Measurements from ENCODE around the gene AKT1S1. TPM values are rescaled to one million over a fixed set of nuclear protein-coding genes. Genes with fewer than 3 reads are reported as not detected.

AKT1S1 gene
- total RNA-seq, result 11.6 and 14.4 TPM in 2 replicates

DNA sequence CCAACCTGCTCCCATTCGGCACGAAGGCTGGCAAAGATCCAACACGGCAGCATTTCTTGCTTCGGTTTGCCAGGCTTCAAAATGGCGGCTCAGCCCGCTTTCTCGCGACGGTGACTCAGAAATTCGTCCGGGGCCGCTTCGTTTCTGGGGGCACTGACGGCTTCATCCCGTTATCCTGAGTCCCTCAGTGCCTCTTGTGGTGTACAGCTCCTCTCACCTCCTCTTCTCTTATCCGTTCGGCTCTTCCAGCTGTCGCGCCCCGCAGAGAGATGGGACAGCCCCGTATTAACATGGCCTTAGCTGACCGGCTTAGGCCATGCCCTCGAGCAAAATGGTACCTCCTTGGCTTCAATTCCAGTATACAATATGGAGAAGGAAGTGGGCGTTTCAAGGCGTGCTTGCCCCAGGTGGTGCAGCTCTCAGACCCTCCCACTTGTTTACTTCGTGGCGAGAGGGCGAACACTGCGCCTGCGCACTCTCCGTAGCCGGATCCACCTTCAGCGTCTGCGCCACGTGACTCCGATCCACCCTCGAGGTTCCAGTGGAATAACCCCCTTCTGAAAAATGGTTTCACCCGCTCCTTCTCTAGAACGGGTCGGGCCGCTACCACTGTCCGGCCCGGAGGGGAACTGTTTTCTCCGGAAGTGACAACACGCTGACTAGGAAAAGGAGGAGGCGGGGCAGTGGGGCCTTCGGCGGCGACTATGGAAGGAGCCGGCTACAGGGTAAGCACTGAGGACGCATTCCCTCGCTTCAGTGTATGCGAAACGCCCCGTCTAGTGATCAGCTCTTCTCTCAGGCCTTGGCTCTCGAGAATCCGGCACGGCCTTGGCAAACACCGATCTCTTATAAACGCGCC, at the start of gene AKT1S1, which contains the start of gene TBC1D17:
AKT1S1 (minus strand) TSS at position 336 of the 859 bp plus-strand sequence. CDS start 4,060 bp downstream, outside the sequence.
TBC1D17 (plus strand) TSS at position 683 of the 859 bp plus-strand sequence; CDS start at position 705, 22 bp downstream.

DNA sequence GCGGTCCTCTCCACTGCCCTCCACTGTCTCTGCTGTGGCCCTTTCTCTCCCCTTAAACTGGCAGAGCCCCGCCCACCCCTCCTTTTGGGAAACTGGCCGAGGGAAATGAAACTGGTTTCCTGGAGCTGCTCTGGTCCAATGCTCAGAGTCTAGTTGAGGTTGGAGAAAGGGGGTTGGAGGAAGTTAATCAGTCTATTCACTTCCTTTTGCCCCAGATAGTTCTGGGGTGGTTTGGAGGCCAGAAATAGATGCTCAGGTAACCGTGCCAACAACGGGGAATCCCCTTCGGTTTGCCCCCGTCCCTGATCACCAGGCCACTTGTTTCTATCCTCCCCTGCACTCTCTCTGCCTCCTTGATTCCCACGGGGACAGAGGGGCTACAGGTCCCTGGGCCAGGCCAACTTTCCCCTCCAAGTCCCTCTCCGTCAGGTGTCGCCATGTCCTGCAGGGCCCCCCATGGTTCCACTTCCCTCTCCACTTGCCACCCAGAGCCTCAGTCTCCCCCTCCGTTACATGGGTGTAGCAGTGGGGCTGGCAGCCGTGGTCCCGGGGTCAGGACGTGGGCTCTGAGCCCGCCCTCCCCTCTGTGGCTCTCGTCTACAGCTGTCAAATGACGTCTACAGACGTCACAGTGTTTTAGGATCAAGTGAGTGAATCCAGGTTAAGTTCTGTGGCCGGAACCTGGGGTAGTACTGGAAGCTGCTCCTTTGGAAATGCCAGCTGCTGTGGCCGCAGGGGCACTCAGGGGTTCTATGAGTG, 19.9 kb upstream of the AKT1S1 start, which contains the start of gene IL4I1:
IL4I1 (minus strand) TSS at position 25 of the 759 bp plus-strand sequence. CDS start 727 bp downstream, outside the sequence.

DNA sequence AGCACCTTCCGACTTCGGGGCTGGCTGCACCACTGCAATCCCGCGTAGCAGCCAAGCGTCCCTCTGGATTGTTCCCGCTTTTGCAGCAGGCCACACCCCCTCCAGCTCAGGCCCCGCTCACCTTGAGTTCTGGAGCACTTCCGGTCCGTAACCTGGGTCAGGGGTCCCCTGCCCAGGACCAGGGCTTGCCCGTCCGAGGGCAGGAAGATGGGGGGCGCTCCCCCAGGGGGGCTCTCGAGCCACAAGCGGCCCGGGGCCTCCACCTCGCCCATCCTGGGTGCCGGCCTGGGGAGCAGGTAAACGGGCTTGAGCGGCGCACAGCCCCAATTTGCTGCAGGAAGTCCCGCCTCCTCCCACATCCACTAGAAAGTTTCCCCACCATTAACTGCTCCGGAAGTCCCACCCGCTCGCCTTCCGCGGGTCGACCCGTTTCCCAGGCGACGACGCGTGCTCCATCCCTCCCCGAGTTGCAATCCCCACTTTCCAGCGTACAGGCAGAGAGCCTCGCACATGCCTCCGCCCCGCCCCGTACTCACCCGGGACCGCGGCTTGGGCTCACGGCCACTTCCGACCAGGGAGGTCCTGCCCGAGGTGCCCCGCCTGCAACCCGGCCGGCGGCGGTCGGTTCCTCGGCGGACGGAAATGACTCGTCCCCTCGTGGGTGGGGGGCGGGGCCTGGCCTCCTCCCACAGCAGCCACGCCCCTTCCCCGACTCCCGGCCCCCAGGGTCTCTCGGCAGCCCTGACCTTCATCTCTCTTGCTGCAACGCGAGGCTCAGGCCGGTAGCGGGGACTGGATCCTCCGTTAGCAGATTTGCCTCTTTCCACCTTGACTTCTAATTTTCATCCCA, 10.0 kb downstream of the AKT1S1 start, which contains the start of gene PNKP:
PNKP (minus strand) TSS at position 644 of the 850 bp plus-strand sequence; CDS start at position 272, 372 bp downstream.

DNA sequence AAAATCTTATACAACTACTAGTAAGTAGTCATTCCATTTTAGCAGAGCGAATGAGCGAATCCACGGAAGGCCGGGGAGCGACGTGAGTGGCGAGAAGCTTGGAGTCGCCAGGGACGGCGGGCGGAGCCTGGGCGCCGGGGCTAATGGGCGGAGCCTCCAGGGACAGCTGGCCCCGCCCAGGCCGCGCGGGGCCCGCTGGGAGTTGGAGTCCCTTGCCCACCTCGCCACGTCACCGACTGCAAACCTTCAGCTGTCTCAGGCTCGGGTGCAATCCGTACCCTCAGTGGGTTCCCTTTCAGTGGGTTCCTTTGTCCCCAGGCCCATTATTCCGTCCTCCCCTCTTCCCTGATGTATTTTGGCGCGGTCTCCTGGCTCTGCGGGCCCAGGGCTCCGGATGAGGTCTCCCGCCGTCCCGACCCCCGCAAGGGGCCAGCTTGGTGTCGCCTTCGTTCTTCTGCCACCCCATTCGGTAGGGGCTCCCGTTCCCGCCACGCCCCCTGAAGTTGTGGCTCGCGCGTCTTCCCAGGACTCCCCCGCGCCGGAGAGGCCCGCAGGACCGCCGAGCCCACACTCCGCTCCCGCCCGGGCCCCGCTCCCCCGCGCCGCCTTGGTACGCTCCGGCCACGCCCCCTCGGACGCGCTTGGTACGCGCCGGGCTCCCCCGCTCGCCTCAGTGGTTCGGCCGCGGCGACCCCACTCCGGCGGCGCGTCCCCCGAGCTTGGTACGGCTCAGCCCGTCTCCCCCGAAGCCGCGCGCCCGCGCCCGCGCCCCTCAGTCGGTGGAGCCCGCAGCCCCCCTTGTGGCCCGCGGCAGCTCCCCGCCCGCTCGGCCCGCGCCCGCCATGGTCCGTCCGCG, 26.4 kb downstream of the AKT1S1 start, which contains the start of gene PTOV1:
PTOV1 (plus strand) TSS at position 673 of the 856 bp plus-strand sequence.

Small RNAs within 50 kb of the gene (small RNA-seq; reads per million reads assigned to genes)
- not detected for gene MIR4749

Other genes starting within 250 kb of the AKT1S1 start
- 32.8 and 34.7 TPM in 2 replicates for gene RRAS, start 237.2 kb downstream of the AKT1S1 start, total RNA-seq
- gene SCAF1, start 235.1 kb downstream of the AKT1S1 start, total RNA-seq, result 24.9 and 26.7 TPM in 2 replicates
- gene IRF3, start 211.5 kb downstream of the AKT1S1 start, total RNA-seq, result 41.1 and 41.2 TPM in 2 replicates
- 11.2 and 14.4 TPM in 2 replicates for gene BCL2L12, start 211.4 kb downstream of the AKT1S1 start, total RNA-seq
- gene PRMT1, start 200.1 kb downstream of the AKT1S1 start, total RNA-seq, result 221 and 270 TPM in 2 replicates
- 0.72 and 0.80 TPM in 2 replicates for gene ADM5, start 187.8 kb downstream of the AKT1S1 start, total RNA-seq
- gene CPT1C, start 186.2 kb downstream of the AKT1S1 start, total RNA-seq, result 7.5 and 13.3 TPM in 2 replicates
- not detected in 2 replicates for gene TSKS, start 114.0 kb downstream of the AKT1S1 start, total RNA-seq
- gene AP2A1, start 110.4 kb downstream of the AKT1S1 start, total RNA-seq, result 81.3 and 98.0 TPM in 2 replicates
- gene FUZ, start 64.1 kb downstream of the AKT1S1 start, total RNA-seq, result 11.4 and 12.2 TPM in 2 replicates
- gene MED25, start 59.1 kb downstream of the AKT1S1 start, total RNA-seq, result 26.1 and 29.3 TPM in 2 replicates
- 48.3 and 58.9 TPM in 2 replicates for gene PTOV1, start 26.2 kb downstream of the AKT1S1 start, total RNA-seq
- gene PNKP, start 9.8 kb downstream of the AKT1S1 start, total RNA-seq, result 46.3 and 47.3 TPM in 2 replicates
- 10.3 and 12.1 TPM in 2 replicates for gene TBC1D17, start 347 bp upstream of the AKT1S1 start, total RNA-seq
- gene IL4I1, start 19.5 kb upstream of the AKT1S1 start, total RNA-seq, result 1.1 and 2.1 TPM in 2 replicates
- gene ATF5, start 51.9 kb upstream of the AKT1S1 start, total RNA-seq, result 10.7 and 10.9 TPM in 2 replicates
- gene NUP62, start 52.1 kb upstream of the AKT1S1 start, total RNA-seq, result 42.6 and 56.9 TPM in 2 replicates
- gene SIGLEC11, start 83.8 kb upstream of the AKT1S1 start, total RNA-seq, result 0.13 TPM in 1 of 2 replicates, not detected in the other
- gene VRK3, start 148.0 kb upstream of the AKT1S1 start, total RNA-seq, result 29.5 and 33.4 TPM in 2 replicates
- gene ZNF473, start 148.7 kb upstream of the AKT1S1 start, total RNA-seq, result 7.4 and 9.2 TPM in 2 replicates